NCI-H226 (cell line): ENCODE results near the gene RPGR.

Experiments used
- DNase-seq: peaks from one replicate; pipeline ENCODE4 v3.0.0-alpha.2; 2015

RPGR gene

DNA sequence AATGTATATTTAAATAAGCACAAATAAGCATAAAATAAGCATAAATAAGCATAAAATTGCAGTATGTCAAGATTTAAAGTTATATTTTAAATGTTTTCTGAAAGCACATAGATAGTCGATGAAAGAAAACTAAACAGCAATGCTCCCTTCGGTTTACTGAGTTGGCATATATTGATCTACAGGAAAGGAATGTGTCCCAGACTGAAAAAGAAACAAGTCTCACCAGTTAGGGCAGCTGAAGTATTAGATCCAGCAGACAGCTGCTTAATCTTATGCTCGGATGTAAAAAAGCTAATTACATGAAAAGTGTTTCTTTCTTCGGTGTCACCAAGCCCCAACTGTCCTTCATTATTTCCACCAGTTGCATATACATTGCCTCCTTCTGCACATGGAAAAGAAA lies 8.7 kb downstream of the RPGR start:
- no peak for DNase-seq

- no peak for DNase-seq
Observed at GRCh38 chrX:38318196-38318595, 9.1 kb downstream of the RPGR start.

GRCh38 chrX:38315186-38315585 lies 12.1 kb downstream of the RPGR start:
- no peak for DNase-seq

- DNase-seq: no peak
Observed at GRCh38 chrX:38313190-38313589, 14.1 kb downstream of the RPGR start.

- peak; percentile 16 for DNase-seq
Observed at GRCh38 chrX:38312436-38312835, 14.9 kb downstream of the RPGR start.

DNA sequence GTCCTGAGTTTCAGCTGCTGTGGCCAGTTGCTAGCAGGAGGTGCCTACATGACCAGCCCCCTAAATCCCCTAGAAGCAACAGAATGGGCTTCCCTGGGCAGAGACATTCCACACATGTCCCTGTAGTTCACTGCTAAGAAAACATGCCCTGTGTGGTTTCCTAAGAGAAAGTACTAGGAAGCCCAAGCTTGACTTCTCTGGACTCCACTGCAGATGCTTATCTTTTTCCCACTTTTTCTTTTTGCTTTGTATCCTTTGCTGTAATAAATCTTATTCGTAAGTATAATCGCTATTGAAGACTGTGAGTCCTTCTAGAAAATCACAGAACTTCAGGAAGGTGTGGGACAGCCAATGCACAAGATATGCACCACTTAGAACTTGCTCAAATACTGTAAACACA lies 15.6 kb downstream of the RPGR start:
- no peak for DNase-seq

DNA sequence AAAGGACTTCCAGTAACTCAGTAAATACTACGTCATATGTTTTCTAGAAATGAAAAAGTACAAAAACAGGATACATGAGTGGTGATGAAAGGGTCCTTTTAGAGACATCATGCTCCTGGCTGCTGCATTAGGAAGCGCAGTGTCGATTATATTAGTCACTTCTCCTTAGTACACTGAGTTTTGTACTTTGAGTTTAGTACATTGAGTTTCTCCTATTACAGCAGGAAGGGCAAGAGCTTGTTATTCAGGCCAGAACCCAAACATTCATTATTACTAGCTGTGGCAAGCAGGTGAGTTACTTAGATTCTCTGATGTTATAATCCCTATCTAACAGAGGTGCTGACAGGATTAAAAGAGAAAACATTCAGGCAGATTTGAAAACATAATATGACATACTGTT lies 21.3 kb downstream of the RPGR start:
- DNase-seq: no peak

DNA sequence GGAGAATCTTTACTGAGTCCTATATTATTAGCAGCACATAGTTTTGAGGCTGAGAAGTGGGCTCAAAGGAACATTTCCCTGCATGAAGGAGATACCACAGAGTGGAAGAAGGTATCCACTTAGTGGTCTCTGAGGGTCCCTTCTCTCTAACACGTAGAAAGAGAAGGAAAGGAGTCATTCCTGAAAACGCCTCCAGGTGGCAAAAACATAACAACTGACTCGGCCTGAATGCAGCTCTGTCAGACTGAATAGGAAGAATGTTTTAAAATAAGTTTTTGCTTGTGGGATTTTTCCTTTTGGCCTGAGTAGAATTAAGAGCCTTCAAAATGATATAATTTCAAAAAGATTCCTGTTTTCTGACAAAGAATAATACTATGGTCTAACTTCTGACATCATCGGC lies 23.3 kb downstream of the RPGR start:
- DNase-seq: no peak

GRCh38 chrX:38293741-38294140 lies 33.6 kb downstream of the RPGR start:
- DNase-seq: no peak

- DNase-seq: no peak
Observed at GRCh38 chrX:38287674-38288073, 39.6 kb downstream of the RPGR start.

DNA sequence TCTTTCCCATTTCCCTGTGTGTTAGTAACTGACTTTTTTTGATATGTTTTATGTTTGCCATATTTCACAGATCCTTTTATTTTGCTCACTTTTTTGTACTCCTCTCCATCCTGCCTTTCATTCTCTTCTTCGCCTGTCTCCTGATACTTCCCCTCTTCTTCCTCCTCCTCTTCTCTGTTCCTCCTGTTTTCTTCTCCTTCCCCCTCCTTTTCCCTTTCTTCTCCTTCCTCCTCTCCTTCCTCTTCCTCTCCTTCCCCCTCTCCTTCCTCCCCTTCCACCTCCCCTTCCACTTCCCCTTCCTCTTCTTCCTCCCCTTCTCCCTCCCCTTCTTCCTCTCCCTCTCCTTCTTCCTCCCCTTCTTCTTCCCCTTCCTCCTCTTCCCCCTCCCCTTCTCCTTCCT lies 41.7 kb downstream of the RPGR start:
- DNase-seq: no peak

DNA sequence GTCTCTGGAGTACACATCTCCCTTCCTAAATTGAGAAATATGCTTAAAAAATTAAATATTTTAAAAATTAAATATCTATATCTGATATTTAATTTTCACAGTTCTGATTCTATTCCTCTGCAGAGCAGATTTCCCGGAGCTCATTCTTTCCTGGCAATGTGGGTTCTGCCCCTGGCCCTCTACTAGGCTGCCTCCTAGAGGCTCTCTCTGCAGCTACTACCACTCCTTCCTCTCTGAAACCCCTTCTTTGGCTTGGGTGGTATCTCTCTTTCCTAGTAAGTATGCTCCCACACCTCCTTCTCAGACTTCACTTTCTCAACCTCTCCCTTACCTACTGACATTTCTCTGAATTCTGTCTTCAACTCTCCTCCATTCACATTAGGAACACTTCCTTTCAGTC lies 45.3 kb downstream of the RPGR start:
- DNase-seq: no peak

- no peak for DNase-seq
Observed at GRCh38 chrX:38279188-38279587, 48.1 kb downstream of the RPGR start.

DNA sequence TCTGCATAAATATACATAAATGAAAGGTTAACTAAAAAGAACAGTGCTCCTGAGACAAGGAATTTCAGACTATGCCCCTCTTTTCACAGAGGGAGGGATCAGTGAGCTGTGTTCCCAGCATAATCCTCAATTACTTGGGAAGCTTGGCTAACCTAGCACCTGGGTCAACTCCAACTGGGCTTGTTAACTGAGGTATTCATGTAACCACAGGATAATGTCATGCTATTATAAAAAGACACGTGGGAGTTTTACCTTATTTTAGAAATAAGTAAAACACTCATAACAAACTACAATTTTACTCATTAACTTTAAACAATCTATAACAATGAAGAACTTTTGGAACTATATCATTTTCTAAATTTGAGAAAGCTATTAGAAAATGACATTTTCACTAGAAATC lies 48.6 kb downstream of the RPGR start:
- no peak for DNase-seq

DNA sequence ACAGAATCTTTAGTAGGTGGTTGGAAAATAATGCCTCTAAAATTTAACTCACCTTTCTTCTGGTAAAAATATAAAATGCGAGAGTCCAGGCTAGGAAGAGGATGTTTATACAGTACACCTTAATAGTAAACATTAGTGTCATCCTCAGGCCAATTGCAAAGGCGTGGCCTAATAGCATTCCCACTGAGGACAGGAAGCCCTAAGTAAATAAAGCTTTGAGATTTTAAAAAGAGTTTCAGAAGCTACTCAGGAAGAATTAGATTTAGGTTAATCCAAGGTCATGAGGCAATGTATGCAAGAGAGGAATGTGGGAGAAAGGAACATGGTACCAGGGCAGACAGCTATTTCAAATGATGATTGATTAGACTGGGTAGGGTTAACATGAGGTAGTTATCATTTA lies 49.5 kb downstream of the RPGR start:
- DNase-seq: no peak

GRCh38 chrX:38277136-38277535 lies 50.2 kb downstream of the RPGR start:
- no peak for DNase-seq

DNA sequence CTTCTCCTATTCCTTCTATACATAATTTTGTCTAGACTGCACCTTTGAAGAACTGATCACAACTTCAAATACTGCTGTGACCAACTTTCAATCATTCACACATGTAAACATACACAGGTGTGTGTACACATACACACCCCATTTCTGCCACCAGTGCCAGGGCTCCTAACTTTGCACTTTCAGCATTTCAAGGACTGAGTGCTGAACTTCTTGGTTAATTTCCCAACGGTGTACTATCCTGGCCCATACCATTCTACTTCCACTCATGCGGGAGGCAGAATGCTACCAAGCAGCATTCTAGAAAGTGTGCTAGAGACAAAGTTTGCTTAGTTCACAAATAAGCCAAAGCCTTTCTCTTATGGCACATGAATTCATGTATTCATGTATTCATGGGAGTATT lies 51.2 kb downstream of the RPGR start:
- no peak for DNase-seq

DNA sequence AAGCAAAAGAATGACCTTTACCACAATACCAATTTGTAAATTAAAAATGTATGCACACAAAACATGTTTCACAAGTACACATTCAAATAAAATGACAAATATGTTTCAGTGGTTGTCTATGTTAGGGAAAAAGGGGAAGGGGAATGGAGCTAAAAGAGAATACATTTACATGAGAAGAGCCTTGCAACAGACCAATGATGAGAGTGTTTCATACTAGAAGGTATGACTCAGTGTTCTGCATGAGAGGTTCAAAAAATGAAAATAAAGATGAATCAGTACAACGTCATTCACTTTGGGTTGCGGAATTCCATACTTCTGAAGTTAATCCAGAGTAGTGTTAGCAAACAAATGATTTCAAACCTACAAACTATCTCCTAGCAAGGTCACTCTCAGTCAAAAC lies 51.7 kb downstream of the RPGR start:
- DNase-seq: peak; percentile 75

GRCh38 chrX:38273453-38273852 lies 53.9 kb downstream of the RPGR start:
- no peak for DNase-seq

DNA sequence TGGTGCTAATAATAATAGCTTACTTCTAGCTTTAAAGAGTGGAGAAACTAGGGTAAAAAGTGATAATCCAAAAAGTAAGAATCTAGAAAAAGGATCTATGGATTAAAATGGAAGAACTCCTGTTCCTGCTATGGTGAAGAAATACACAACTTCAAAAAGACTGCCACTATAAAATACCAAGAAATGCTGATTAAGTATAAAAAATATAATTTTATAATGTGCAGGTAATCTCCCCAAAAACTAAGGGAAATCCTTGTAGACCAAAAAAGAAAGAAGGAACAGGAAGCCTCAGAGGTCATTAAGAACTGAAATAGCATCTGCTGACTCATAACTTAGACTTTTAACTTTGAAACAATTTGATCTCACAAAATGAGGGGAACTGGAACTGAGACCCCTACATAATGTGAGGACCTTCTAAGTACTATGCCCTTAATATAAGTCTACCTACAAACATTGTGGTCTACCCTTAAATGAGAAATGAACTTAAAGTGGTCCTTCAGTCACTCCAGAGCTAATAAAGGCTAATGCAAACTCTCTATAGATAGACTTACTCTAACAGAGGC lies 56.1 kb downstream of the RPGR start:
- DNase-seq: no peak

DNA sequence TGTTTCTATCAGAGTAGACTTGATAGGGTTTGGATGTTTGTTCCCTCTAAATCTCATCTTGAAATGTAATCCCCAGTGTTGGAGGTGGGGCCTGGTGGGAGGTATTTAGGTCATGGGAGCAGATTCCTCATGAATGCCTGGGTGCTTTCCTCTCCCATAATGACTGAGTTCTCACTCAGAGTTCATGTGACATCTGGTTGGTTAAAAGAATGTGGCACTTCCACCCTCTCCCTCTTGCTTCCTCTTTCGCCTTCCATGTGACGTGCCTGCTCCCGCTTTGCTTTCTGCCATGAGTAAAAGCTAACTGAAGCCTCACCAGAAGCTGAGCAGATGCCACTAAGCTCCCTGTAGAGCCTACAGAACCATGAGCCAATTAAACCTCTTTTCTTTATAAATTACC lies 59.3 kb downstream of the RPGR start:
- DNase-seq: no peak

DNA sequence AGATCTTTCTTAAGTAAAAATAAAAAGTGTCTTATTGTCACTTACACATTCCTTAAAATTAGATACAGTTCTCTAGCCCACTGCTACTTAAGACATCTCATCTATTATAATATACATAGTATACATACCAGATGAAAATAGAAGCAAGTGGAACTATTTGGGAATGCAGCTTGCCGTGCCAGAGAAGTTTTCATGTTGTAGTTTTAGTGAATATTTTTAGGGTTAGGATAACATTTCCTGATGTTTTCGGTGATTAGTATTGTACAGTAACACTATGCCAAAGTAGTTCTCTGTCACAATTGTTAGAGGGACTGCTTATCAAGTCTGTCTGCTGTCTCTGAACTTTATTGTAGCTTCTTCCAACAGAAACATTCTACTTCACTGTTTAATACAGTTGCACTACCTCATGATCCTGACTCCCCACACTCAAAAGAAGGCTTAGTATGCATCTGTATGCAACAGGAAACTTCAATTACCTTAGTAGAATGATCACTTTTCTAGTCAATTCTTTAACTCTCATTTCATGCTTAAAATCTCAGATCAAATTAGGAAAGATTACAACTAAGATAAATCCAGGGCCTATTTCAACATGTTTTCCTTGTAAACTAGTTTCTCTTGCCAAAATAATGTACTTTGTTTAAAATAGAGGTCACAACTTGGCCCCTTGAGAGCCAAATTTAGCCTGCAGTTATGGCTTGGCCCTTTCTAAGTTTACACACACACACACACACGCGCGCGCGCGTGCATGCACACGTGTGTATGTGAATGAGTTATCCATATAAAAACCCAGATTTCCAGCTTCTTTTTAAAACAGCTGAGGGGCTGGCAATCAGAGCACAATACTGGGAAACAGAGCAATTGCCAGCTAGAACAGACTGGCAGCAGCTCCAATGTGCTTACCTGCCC lies 64.3 kb downstream of the RPGR start:
- no peak for DNase-seq

GRCh38 chrX:38260231-38260630 lies 67.1 kb downstream of the RPGR start:
- no peak for DNase-seq

GRCh38 chrX:38256019-38256418 lies 71.3 kb downstream of the RPGR start:
- no peak for DNase-seq

DNA sequence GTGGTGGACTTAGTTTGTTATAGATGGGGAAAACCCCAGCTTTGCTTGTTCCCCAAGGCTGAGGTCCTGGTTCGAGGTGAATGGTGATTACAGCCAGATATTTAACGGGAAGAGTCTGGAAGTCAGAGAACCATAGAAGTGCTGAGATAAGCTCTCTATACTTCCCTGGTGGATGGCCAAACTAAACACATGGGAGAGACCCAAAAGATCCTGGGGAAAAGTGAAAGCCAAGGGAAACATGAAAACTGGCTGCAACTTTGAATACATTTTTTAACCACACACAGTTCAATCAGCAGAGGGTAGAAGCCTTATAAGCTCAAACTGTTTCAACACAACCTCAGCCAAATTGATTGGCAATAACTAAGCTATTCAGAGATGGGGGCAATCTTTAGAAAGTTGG lies 77.3 kb downstream of the RPGR start:
- no peak for DNase-seq
